Activated naive CD4-positive, alpha-beta T cell treated with anti-CD3 and anti-CD28 coated beads, Interleukin-2, amount 50 U/mL, for 24 hours (primary cell): ENCODE data around the gene SGK2.
A peak's percentile ranks its signal among the peaks of the same experiment; 100 is the strongest.

ENCODE experiments used
- H3K27ac Mint-ChIP-seq: one replicate; pipeline ENCODE4 v1.8.0; 2021; ENCODE audit warnings: mild to moderate bottlenecking, mixed read lengths
- H3K27me3 Mint-ChIP-seq: one replicate; pipeline ENCODE4 v1.8.0; 2021; ENCODE audit warnings: mixed read lengths
- H3K36me3 Mint-ChIP-seq: one replicate; pipeline ENCODE4 v1.8.0; 2021; ENCODE audit warnings: mixed read lengths
- H3K4me1 Mint-ChIP-seq: one replicate; pipeline ENCODE4 v1.8.0; 2021; ENCODE audit warnings: mixed read lengths
- H3K4me3 Mint-ChIP-seq: one replicate; pipeline ENCODE4 v1.8.0; 2021; ENCODE audit warnings: mild to moderate bottlenecking, mixed read lengths
- H3K9me3 Mint-ChIP-seq: one replicate; pipeline ENCODE4 v1.8.0; 2021; ENCODE audit warnings: mixed read lengths

SGK2 gene

DNA sequence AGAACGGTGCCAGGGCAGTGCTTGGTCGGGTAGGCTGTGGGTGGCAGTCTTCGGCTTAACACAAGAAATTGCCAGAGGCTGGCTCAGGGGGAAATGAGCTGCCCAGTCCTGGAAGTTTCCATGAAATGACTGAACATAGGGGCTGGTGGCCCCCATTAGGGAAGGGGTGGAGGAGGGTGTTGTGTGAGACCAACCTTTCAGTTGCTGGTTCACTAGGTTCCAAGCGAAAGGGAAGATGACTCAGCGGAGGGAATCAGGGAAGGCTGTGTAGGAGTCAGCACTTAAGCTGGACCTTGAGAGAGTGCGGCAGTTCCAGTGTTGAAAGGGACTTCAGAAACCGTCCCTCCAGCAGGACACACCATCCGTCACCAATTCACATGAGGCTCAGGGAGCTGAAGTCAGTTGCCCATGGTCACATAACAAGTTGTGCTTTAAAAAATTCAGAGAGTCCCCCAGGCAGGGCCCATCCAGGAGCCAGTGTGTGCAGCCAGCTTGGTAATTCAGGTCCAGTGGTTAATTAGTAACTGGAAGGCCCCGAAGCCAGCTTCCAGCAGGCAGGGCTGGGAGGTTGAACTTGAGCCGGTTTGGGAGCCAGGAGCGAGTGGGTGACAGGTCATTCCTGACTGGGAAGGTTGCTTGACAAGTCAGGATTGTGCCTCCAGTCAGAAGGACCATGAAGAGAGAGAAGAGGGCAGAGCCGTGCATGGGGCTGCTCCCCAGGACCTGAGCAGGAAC lies at the start of gene SGK2:
TSS of gene SGK2 (plus strand) at position 616 of the 735 bp plus-strand sequence. CDS start 7,469 bp downstream, outside the sequence.
- Mint-ChIP-seq H3K9me3 (no peaks in the 10 kb centered on the region), H3K4me3 (no peak within 1 kb of the TSS), H3K36me3 (no peaks in the 10 kb centered on the region), H3K27me3 (no peaks in the 10 kb centered on the region), H3K4me1 (no peaks in the 10 kb centered on the region), H3K27ac (no peak within 1 kb of the TSS)

DNA sequence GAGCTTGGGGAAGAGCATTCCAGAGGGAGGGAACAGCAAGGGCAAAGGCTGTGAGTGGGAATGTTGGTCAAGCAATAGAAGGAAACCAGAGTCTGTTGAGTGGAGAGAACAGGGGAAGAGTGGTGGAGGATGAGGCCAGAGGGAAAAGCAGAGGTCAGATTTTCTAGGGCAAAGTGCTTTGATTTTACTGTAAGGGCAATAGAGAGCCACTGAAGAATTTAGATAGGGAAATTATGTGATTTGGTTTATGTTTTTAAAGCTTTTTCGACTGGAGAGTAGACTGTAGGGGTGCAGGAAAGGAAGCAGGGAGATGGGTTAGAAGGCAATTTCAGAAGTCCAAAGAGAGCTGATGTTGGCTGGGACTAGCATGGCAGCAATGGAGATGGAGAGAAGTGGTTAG lies 46.9 kb upstream of the SGK2 start:
- Mint-ChIP-seq H3K27ac (no peak overlapping the region), H3K4me1 (peaks cover 25% of the 10 kb centered on the region), H3K36me3 (no peaks in the 10 kb centered on the region), H3K27me3 (peaks cover 7% of the 10 kb centered on the region), H3K4me3 (no peak overlapping the region), H3K9me3 (no peaks in the 10 kb centered on the region)

DNA sequence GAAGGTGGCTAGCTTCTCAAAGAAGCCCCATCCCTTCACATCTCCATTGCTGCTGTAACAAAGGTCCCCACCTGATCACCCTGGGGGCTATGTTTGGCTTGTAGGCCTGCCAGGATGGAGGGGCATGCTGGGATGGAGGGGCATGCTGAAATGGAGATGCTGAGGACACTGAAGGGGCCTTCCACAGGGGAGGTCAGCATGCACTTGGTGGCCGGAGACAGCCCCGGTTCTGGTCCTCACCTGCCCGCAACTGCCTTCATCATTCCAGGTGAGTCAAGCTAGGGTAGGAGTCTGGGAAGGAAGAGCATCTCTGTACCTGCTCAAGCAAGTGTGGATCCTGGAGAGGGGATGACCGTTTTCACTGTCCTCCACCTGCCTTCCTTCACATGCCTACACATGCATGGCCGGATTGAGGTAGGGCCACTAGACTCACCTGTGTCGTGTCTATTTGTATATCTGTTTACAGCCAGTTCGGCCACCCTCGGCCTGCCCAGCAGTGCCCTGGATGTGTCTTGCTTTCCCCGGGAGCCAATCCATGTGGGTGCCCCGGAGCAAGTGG lies 45.4 kb upstream of the SGK2 start:
- H3K9me3 Mint-ChIP-seq = no peaks in the 10 kb centered on the region

DNA sequence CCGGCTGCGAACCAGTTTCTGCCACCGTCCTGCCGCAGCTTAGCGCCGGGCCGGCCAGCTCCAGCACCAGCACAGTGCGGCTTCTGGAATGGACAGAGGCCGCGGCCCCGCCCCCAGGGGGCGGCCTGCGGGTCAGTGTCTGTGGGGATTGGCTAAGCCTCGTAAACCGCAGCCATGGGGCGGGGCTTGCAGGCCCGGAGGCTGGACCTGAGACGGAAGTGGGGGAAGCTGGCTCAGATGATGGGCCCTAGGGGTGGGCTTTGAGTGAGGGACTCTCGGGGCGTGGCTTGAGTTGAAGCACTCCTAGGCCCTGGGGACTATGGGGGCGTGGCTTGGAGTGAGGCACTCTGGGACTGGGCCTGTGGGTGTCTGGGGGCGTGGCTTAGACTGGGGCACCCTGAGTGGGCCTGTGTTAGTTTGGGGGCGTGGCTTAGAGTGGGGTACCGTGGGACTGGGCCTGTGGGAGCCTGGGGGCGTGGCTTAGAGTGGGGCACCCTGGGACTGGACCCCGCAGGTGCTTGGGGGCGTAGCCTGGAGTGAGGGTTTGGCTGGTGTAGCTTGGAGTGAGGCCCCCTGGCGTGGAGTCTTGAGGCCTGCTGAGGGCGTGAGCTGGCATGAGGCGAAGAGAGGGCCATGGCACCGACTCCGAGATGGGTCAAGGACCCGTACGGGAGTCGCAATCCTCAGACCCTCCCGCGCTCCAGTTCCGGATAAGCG lies 44.7 kb upstream of the SGK2 start:
- Mint-ChIP-seq H3K9me3 (no peaks in the 10 kb centered on the region), H3K4me1 (peaks cover 17% of the 10 kb centered on the region), H3K4me3 (peak overlapping the region; percentile 91), H3K27ac (peak overlapping the region; percentile 80), H3K27me3 (peaks cover 3% of the 10 kb centered on the region), H3K36me3 (no peaks in the 10 kb centered on the region)

More for the DNA sequence above, 45.4 kb upstream of the SGK2 start:
- peak overlapping the region; percentile 91 for H3K4me3 Mint-ChIP-seq
- H3K27ac Mint-ChIP-seq = no peak overlapping the region
- H3K27me3 Mint-ChIP-seq = peaks cover 5% of the 10 kb centered on the region
- H3K36me3 Mint-ChIP-seq = no peaks in the 10 kb centered on the region
- peaks cover 23% of the 10 kb centered on the region for H3K4me1 Mint-ChIP-seq

DNA sequence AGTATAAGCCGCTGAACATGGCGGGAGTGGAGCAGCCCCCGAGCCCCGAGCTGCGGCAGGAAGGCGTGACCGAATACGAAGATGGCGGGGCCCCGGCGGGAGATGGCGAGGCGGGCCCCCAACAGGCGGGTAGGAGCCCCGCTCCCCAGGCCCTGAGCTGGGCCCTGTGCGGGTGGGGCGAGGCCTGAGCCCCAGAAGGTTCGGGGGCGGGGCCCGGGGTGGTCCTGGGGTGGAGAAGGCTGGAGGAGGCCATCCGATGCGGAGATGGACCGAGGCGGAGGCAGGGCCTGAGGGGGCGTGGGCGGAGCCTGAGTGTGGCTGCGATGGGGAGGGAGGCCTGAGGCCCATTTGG lies 44.2 kb upstream of the SGK2 start:
- Mint-ChIP-seq H3K27ac (peak overlapping the region; percentile 80), H3K4me3 (peak overlapping the region; percentile 91), H3K9me3 (no peaks in the 10 kb centered on the region), H3K4me1 (peaks cover 16% of the 10 kb centered on the region), H3K36me3 (no peaks in the 10 kb centered on the region), H3K27me3 (no peaks in the 10 kb centered on the region)

DNA sequence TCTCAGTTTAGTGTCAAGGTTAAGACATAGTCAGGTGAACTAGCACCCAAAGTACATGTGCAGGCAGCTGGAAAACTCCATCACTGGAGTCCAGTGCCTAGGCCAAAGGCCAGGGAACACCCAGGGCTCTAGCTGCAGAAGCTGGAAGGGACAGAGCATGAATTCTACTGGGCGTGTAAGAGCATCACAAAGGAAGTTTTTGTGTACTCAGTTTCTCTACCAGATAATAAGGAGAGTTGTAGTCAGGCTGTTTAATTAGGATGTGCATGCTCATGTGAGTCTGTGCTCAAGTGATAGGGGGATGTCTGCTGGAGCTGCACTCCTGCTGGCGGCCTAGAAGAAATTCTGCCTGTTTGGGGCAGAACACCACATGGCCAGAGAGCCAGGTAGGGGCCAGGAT lies 43.2 kb upstream of the SGK2 start:
- Mint-ChIP-seq H3K9me3 (no peaks in the 10 kb centered on the region), H3K27me3 (no peaks in the 10 kb centered on the region), H3K4me3 (peak overlapping the region; percentile 59), H3K36me3 (no peaks in the 10 kb centered on the region), H3K4me1 (peaks cover 16% of the 10 kb centered on the region), H3K27ac (no peak overlapping the region)

DNA sequence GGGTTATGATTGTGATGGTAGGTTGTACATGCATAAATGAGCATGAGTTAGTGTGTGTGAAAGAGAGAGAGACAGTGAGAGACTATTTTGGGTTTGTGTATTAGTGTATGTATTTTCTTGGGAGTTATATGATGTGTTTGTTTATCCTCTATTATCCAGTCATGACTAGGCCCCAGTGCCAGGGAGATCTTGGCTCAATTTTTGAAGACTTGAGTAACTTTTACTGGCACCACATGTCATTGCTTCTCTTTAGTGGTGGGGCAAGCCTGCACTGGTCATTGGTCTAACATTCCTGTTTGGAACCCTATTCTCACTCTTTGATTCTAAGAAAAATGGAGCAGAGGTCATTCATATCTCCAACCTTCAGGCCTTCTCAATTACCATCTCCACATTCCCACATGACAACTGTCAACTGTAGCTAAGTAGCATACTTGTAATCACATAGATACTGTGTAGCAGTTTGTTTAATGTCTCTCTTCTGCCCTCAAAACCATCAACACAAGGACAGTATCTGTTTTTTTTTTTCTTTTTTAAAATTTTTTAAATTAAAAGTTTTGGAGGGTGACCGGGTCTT lies 42.5 kb upstream of the SGK2 start:
- H3K4me3 Mint-ChIP-seq = no peak overlapping the region
- no peaks in the 10 kb centered on the region for H3K9me3 Mint-ChIP-seq
- peaks cover 16% of the 10 kb centered on the region for H3K4me1 Mint-ChIP-seq
- H3K27ac Mint-ChIP-seq = no peak overlapping the region
- no peaks in the 10 kb centered on the region for H3K36me3 Mint-ChIP-seq
- no peaks in the 10 kb centered on the region for H3K27me3 Mint-ChIP-seq

DNA sequence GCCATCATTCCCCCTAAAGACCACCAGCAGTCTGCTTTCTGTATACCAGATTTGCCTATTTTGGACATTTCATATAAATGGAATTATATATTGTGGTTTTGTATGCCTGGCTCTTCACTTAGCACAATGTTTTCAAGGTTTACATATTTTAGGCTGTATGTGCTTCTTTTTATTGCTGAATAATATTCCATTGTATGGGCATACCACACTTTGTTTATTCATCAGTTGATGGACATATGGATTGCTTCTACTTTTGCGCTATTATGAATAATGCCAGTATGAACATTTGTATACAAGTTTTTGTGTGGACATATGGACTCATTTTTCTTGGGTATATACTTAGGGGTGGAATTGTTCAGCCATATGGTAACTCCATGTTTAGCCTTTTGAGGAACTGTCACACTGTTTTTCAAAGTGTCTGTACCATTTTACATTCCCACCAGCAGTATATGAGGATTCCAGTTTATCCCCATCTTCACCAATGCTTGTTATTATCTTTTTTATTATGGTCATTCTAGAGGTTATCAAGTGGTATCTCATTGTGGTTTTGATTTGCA lies 38.7 kb upstream of the SGK2 start:
- H3K4me3 Mint-ChIP-seq = no peak overlapping the region
- no peaks in the 10 kb centered on the region for H3K27me3 Mint-ChIP-seq
- peaks cover 5% of the 10 kb centered on the region for H3K36me3 Mint-ChIP-seq
- H3K27ac Mint-ChIP-seq = no peak overlapping the region
- H3K9me3 Mint-ChIP-seq = peaks cover 5% of the 10 kb centered on the region
- H3K4me1 Mint-ChIP-seq = peaks cover 12% of the 10 kb centered on the region

DNA sequence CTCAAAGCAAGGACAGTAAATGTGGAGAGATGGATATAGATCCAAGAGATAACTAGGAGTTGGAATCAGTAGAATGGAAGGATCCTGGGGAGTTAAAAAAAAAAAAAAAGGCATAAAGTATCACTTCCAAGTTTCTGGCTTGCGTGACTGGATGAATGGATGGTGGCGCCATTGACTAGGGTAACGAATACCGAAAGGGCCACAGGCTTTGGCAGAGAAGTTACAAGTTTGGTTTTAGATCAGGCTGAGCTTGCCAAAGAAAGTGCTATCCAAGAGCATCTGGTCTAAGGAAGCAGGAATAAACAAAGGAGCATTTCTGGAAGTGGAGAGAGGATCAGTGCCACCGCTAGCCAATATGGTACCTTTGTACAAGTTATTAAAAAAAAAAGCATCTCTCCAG lies 33.8 kb upstream of the SGK2 start:
- Mint-ChIP-seq H3K36me3 (peaks cover 5% of the 10 kb centered on the region), H3K4me3 (no peak overlapping the region), H3K27ac (no peak overlapping the region), H3K4me1 (no peaks in the 10 kb centered on the region), H3K27me3 (no peaks in the 10 kb centered on the region), H3K9me3 (peaks cover 5% of the 10 kb centered on the region)

DNA sequence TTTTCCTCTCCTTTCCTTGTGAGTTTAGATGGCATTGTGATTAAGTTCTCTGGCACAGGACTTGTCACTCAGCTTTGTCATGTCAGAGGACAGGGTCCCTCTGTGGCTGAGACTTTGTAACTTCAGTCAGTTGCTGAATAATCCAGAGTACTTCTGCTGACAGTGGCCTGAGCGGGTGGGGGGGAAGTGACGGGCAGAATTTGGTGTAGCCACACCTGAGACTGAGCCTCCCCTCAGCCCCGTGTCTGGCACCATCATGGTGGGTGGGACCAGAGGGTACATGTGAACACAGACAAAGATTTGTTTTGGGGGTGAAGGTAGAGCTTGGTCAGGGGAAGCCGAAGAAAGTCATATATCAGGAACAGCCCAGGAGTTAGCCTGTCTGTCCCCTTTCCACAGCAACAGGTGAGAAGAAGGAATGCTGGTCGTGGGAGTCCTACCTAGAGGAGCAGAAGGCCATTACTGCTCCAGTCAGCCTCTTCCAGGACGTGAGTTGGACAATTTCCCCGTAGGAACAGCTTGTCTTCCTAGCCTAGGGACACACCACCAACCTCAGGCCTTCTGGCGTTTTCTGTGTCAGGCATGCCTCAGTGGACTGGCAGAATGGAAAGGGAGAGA lies 30.5 kb upstream of the SGK2 start:
- peaks cover 5% of the 10 kb centered on the region for H3K9me3 Mint-ChIP-seq
- peaks cover 5% of the 10 kb centered on the region for H3K36me3 Mint-ChIP-seq
- H3K27me3 Mint-ChIP-seq = no peaks in the 10 kb centered on the region
- H3K4me1 Mint-ChIP-seq = no peaks in the 10 kb centered on the region
- no peak overlapping the region for H3K27ac Mint-ChIP-seq
- H3K4me3 Mint-ChIP-seq = no peak overlapping the region

DNA sequence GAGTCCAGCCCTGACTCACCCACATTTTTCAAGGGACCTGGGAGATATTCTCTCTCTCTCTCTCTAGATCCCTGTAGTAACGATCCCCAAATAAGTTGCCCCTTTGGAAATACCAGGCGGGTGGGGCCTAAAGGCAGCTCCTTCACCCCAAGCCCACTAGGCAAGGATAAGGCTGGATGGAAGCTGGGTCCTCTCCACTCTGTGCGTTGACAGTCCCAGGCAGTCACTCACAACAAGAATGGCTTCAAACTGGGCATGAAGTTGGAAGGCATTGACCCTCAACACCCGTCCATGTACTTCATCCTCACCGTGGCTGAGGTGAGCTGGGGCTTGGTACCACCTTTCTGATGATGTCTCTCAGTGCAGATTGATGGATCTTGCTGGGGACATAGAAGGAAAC lies 29.8 kb upstream of the SGK2 start:
- H3K36me3 Mint-ChIP-seq = peaks cover 5% of the 10 kb centered on the region
- H3K4me1 Mint-ChIP-seq = no peaks in the 10 kb centered on the region
- no peak overlapping the region for H3K4me3 Mint-ChIP-seq
- H3K9me3 Mint-ChIP-seq = peaks cover 5% of the 10 kb centered on the region
- no peaks in the 10 kb centered on the region for H3K27me3 Mint-ChIP-seq
- no peak overlapping the region for H3K27ac Mint-ChIP-seq

DNA sequence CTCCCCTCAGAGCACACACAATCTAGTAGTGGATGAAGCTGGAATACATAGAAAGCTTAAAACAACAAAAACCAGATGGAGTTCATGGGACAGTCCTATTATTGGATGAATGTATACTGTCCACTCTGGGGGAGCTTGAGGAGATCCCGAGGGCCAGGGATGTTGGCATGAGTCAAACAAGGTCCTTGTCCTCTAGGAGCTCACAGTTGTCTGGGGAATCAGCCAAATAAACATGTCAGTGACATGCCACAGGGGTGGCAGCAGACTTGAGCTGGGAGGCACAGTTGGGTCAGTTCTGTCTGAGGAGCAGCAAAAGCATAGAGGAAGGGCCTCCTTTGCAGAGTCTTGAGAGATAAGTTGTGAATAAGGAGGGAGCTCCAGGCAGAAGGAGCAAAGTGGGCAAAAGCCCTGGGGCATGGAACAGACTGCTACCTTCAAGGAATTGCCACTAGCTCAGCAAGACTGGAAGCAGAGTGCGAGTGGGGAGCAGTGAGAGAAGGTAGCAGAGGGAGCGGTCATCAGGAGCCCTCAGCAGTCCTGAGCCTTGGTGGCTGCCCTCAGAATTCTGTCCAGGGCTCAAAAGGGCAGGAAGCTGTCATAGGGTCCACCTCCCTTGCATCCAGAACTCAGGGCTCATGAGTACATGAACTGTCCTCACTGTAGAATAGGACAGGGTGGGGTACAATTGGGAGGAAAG lies 29.2 kb upstream of the SGK2 start:
- no peak overlapping the region for H3K4me3 Mint-ChIP-seq
- H3K27ac Mint-ChIP-seq = no peak overlapping the region
- H3K36me3 Mint-ChIP-seq = peaks cover 3% of the 10 kb centered on the region
- H3K9me3 Mint-ChIP-seq = peaks cover 5% of the 10 kb centered on the region
- no peaks in the 10 kb centered on the region for H3K27me3 Mint-ChIP-seq
- H3K4me1 Mint-ChIP-seq = no peaks in the 10 kb centered on the region

DNA sequence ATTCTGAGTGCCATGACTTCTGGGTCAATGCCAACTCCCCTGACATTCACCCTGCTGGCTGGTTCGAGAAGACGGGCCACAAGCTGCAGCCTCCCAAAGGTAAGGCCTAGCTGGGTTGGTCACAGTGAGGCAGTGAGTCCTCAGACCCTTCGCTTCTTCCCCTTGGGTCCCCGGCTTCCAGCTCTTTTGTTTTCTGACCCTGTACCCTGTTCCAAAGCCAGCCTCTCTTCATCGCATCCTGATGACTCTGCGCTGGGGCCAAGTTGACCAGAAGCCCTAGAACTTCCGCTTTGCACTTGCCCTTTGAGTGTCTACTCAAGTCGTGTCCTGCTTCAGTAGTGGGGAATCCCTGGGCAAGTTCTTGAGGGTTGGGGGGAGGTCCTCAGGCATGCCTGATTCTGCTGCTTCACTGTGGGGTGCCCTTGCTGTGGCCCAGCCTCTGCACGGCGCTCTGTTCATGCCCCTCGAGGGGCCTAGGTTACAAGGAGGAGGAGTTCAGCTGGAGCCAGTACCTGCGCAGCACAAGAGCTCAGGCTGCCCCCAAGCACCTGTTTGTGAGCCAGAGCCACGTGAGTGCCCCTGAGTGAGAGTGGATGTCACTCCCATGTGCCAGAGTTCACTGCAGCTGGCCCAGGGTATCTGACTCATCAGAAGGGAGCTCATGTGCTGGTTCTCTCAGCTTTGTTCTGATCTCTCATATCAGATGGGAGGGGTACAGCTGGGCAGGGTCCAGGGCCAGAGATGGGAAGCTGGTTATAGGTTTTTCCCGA lies 28.3 kb upstream of the SGK2 start:
- no peak overlapping the region for H3K4me3 Mint-ChIP-seq
- H3K27me3 Mint-ChIP-seq = no peaks in the 10 kb centered on the region
- H3K4me1 Mint-ChIP-seq = no peaks in the 10 kb centered on the region
- no peak overlapping the region for H3K27ac Mint-ChIP-seq
- no peaks in the 10 kb centered on the region for H3K9me3 Mint-ChIP-seq
- H3K36me3 Mint-ChIP-seq = no peaks in the 10 kb centered on the region

DNA sequence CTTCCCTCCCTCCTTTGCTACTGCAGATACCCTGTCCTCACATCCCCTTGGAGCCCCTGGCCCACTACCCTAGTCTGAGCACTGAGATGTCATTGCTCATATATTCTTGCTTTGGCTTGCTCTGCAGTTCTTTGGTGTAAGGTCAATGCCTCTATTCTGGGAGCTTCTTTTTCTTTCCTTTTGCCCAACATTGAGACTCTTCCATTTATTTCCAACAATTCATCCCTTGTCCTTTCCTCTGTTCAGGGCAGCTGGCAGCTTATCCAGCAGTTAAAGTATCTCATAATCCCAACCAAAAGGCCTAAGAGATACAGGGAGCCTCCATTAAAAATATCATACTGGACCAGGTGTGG lies 27.8 kb upstream of the SGK2 start:
- no peaks in the 10 kb centered on the region for H3K9me3 Mint-ChIP-seq
- no peaks in the 10 kb centered on the region for H3K36me3 Mint-ChIP-seq
- H3K4me3 Mint-ChIP-seq = no peak overlapping the region
- no peak overlapping the region for H3K27ac Mint-ChIP-seq
- no peaks in the 10 kb centered on the region for H3K4me1 Mint-ChIP-seq
- H3K27me3 Mint-ChIP-seq = no peaks in the 10 kb centered on the region
